GM06990 (cell line): Measurements from ENCODE around the gene ATG10.

Experiments
- DNase-seq: peaks from one replicate; pipeline ENCODE4 v3.0.0-alpha.2; 2011; ENCODE audit not compliant: insufficient read length; ENCODE audit errors: extremely low read depth
- H3K27me3 ChIP-seq: replicated peaks from 2 replicates; pipeline ENCODE4 v1.6.0; 2011; ENCODE audit warnings: low read length; ENCODE audit not compliant: control insufficient read depth, insufficient read depth
- H3K36me3 ChIP-seq: 2 replicates; pipeline ENCODE4 v1.5.1; 2011; ENCODE audit warnings: low read length; ENCODE audit not compliant: control insufficient read depth, insufficient read depth
- H3K4me3 ChIP-seq: replicated peaks from 2 replicates; pipeline ENCODE4 v1.5.1; 2011; ENCODE audit warnings: low read depth, mild to moderate bottlenecking, control low read depth, low read length
- TF ChIP-seq, protein P1 (sequence below): IDR thresholded peaks from 2 replicates; pipeline ENCODE4 v1.5.1; 2011; ENCODE audit warnings: low read length, control low read depth, mild to moderate bottlenecking, inconsistent platforms; ENCODE audit not compliant: insufficient read depth, poor library complexity, severe bottlenecking

ATG10 gene

DNA sequence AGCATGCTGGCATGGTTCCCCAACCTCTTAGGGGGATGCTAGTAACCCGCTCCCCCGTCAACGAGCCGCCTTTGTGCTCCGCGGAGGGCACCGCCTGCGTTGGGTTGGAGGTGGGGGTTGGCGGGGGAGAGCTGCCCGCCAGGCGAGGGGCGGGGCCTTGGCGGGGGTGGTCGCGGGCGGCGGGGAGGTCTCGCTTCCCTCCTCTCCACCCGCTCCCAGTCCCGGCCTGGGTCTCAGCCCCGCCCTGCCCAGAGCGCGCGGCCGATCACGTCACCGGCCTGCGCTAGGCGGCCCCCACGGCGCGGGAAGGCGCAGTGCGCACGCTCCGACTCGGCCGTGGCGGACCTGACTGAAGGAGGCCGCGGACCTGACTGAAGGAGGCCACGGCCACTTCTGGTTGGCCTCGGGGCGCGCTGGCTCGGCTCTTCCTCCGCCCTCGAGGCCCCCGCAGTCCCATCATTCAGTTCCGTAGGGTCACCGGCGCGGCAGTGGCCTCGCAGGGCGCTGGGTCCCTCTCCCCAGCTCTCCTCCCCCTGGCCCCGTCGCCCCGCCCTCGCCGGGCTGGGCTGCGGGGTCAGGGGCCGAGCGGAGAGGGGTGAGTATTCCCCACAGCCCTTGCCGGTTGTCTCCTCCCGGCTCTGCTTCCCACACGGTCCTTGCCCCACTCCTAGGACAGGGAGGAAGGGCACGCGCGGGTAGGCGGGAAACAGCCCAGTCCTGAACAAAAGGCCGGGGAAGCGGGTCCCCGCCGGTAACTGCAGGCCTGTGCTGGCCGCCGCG is at the start of gene ATG10:
Gene ATG10 (plus strand): TSS at position 312 of the 780 bp plus-strand sequence. CDS start 15,548 bp downstream, outside the sequence.
- Histone ChIP-seq H3K4me3 (peak within 1 kb of the TSS; percentile 85), H3K36me3 (no peaks in the 10 kb centered on the region)
- peak; percentile 95 for DNase-seq

GRCh38 chr5:81922854-81923279 is 49.0 kb upstream of the ATG10 start:
- peak; percentile 25 for DNase-seq
- no peak overlapping the region for H3K4me3 ChIP-seq
- H3K27me3 ChIP-seq = no peaks in the 10 kb centered on the region
- H3K36me3 ChIP-seq = no peaks in the 10 kb centered on the region
- TF ChIP-seq, protein P1, sequence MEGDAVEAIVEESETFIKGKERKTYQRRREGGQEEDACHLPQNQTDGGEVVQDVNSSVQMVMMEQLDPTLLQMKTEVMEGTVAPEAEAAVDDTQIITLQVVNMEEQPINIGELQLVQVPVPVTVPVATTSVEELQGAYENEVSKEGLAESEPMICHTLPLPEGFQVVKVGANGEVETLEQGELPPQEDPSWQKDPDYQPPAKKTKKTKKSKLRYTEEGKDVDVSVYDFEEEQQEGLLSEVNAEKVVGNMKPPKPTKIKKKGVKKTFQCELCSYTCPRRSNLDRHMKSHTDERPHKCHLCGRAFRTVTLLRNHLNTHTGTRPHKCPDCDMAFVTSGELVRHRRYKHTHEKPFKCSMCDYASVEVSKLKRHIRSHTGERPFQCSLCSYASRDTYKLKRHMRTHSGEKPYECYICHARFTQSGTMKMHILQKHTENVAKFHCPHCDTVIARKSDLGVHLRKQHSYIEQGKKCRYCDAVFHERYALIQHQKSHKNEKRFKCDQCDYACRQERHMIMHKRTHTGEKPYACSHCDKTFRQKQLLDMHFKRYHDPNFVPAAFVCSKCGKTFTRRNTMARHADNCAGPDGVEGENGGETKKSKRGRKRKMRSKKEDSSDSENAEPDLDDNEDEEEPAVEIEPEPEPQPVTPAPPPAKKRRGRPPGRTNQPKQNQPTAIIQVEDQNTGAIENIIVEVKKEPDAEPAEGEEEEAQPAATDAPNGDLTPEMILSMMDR = no peak

More for the DNA sequence above, at the start of gene ATG10:
- TF ChIP-seq, protein P1 = no peak
- H3K27me3 ChIP-seq = no peaks in the 10 kb centered on the region

GRCh38 chr5:81924442-81924841 is 47.4 kb upstream of the ATG10 start:
- Histone ChIP-seq H3K4me3 (no peak overlapping the region), H3K27me3 (no peaks in the 10 kb centered on the region), H3K36me3 (no peaks in the 10 kb centered on the region)
- DNase-seq = no peak
- TF ChIP-seq, protein P1 = no peak

GRCh38 chr5:81925009-81925408 is 46.8 kb upstream of the ATG10 start:
- TF ChIP-seq, protein P1 = no peak
- no peak overlapping the region for H3K4me3 ChIP-seq
- DNase-seq = no peak
- no peaks in the 10 kb centered on the region for H3K27me3 ChIP-seq
- H3K36me3 ChIP-seq = no peaks in the 10 kb centered on the region

- H3K27me3 ChIP-seq = no peaks in the 10 kb centered on the region
Observed at GRCh38 chr5:81925981-81926380, 45.8 kb upstream of the ATG10 start.

More at GRCh38 chr5:81925981-81926380, 45.8 kb upstream of the ATG10 start:
- TF ChIP-seq, protein P1 = no peak
- Histone ChIP-seq H3K4me3 (no peak overlapping the region), H3K36me3 (no peaks in the 10 kb centered on the region)
- no peak for DNase-seq
